Suppressor macrophage (primary cell): ENCODE results near the gene MYL2.

Experiments
- DNase-seq, 4 experiments: peaks; one replicate each; pipeline ENCODE4 v3.0.0-alpha.2; 2020 to 2022

MYL2 gene

DNA sequence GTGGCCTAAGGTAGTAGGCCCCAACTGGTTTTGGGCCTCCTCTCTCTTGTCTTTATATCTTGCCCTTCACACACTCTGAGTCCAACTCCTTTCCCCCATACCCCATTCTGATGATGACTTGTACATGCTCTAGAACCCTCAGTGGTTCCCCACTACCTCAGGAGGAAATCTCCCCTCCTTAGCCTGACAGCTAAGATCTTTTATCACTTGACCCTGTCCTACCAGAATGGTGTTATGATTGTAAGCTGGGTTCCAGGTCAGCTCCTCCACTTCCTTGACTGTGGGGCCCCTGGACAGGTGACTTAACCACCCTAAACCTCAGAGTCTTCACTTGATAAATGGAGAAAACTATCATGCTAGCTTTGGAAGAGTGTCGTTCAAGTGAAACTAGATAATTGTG lies 9.4 kb upstream of the MYL2 start:
- no peak for DNase-seq

DNA sequence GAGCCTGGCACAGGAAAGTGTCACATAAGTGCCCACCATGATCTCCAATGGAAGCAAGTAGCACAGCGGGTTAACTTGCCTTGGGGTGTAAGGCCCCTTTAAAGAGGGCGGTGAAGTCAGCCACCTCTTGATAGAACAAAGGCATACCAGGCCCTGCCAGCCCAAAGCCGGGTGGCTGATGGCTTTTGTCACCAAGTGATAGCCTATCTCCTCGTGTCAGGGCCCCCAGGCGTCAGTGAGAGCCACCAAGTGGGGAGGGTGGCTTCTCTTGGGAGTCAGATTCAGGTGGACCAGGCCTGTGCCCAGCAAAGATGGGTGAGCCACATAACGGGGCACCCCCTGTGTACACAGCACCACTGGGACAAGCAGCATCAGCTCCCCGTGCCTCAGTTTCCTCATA lies 8.3 kb upstream of the MYL2 start:
- DNase-seq, result no peak

DNA sequence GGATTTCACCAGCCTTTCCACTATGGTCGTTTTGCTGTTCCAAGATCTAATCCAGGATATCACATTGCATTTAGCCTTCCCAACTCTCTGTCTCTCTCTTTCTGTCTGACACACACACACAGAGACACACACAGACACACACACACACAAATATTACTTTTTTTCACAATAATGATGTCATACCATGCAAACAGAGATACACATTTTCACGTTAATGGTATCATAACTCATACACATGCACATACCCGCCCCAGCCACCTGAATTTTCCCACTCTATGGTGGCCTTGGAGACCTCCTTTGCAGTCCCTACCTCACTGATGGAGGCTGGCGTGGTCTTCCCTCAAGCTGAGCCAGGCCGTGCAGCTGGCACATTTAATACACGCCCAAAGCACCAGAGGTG lies 7.2 kb upstream of the MYL2 start:
- no peak for DNase-seq

DNA sequence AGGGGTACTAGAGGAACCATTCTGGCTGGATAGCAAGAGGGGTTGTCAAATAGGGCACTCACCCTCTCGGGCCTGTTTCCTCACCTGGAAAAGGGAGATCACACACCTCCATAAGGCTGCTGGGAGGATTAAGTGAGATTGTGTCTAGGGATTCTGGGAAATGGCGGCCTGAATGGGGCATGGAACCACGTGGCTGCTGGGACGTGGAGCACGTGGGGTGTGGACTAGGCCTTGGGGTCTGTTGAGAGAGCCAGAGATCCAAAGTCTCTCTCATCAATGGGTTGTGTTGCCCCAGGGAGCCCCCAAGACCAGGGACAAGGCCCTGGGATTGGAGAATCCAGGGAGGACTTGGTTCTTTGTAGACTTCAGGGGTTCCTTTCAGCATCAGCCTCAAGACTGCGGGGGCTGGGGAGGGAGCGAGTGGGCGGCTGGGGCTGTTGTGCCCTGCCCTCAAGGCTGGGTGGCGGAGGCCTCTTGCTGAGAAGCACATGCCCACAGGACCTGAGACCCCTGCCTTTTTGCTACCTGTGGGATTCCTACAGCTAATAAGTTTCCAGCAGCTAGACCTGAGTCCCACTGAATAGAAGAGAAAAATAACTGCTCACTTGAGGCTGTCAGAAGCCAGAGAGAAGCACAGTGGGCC lies 3.4 kb upstream of the MYL2 start:
- DNase-seq, result no peak

DNA sequence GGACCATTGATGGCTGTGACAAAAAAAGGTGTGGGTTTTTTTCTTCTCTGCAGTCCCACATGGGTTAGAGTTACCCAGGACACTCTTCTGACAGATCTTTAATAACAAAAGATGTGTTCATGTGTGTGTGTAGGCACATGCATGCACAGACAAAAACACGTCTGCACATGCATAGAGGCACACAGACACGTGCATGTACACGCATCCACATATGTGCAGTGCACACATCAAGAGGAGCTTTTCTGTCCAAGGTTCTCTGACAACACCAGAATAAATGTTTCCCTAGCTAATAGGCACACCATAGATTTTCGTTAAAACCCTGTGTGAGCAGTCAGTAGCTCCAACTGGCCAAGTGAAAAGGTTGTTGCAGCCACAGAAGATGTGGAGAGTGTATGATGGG lies 2.8 kb upstream of the MYL2 start:
- no peak for DNase-seq

DNA sequence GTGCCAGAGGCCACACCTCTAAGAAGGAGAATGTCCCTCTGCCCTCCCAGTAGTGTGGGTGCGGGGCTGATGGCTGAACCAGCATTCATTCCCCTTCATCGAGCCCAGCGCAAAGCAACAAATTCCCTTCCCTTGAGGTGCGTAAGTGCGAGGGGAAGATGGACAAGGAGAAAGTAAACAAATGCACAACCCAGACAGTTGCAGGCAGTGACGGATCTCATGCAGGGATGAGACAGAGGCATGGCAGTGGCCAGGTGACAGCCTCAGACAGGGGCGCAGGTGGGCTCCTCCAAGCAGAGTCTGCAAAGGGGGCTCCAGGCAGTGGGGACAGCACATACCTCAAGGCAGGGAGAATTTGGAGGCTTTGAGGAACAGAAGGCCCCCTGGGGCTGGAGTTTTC lies 2.3 kb upstream of the MYL2 start:
- no peak for DNase-seq

DNA sequence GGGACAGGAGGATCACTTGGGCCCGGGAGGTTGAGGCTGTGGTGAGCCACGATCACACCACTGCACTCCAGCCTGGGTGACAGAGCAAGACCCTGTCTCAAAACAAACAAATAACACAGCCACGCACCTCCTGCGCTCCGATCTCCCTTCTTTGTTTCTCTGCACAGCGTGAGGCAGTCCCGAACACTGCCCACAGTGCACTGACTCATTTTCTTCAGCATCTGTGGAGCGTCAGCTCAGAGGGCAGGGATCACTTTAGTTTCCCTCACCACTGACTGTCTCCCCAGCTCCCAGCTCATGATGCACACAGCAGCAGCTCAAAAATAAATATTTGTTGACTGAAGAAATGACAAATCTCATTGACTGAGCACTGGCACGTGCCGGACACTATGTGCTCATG lies 883 bp upstream of the MYL2 start:
- DNase-seq, result no peak

DNA sequence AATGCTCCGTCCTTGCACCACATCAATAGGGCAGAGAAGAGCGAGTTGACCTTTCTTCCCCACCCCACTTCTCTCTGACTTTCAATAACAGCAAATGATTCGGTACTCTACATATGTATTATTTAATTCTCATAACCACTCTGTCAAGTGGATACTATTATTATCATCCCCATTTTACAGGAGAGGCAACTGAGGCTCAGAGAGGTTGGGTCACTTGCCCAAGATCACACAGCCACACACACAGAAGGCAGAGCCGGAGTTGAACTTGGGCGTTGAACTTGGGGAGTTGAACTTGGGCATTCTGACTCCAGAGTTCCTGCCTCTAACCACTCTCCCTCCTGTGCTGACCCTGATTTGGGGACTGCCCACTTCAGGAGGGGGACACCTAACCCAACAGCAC lies 659 bp downstream of the MYL2 start:
- DNase-seq, result no peak

DNA sequence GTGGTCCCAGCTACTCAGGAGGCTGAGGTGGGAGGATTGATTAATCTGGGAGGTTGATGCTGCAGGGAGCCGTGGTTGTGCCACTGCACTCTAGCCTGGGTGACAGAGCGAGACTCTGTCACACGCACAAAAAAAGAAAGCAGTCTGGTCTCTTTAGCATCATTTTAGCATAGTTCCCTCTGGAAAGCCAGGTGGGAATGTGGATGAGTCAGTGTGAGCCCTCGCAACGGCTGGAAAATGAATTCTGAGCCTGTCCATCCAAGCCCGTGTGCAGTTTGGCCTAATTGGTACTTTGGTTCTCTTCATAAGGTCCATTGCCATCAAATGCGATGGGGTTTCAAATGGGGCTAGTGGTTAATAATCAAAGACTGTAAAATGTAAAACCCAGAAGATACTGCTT lies 2.4 kb downstream of the MYL2 start:
- DNase-seq, result no peak

DNA sequence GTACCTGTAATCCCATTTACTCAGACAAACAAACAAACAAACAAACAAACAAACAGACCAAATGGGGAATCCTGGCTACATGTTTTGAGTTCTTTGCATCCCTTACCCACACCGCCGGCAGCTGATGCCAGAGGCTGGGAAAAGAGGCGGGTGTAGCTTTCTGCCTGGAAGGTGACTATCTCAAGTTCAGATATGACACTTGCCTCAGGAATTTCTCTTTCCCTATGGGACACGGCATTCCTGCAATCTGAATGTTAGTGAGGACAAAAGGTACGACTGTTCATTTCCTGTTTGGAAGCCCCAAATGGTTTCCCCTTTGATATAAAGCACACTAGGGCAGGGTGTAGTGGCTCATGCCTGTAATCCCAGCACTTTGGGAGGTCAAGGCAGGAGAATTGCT lies 2.9 kb downstream of the MYL2 start:
- no peak for DNase-seq

DNA sequence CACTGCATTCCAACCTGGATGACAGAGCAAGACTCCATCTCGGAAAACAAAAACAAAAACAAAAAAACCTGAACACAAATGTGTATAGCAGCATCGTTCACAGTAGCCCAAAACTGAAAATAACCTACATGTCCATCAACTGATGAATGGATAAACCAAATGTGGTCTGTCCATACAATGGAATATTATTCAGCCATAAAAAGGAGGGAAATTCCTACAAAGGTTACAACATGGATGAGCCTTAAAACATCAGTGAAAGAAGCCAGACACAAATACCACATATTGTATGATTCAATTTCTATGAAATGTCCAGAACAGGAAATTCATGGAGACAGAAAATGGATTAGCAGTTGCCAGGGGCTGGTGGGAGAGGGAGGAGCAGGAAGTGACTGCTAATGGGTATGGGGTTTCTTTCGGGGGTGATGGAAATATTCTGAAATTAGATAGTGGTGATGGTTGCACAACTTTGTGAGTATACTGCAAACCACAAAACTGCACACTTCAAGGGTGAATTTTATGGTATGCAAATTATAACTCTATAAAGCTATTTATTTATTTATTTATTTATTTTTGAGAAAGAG lies 4.0 kb downstream of the MYL2 start:
- DNase-seq, result no peak

DNA sequence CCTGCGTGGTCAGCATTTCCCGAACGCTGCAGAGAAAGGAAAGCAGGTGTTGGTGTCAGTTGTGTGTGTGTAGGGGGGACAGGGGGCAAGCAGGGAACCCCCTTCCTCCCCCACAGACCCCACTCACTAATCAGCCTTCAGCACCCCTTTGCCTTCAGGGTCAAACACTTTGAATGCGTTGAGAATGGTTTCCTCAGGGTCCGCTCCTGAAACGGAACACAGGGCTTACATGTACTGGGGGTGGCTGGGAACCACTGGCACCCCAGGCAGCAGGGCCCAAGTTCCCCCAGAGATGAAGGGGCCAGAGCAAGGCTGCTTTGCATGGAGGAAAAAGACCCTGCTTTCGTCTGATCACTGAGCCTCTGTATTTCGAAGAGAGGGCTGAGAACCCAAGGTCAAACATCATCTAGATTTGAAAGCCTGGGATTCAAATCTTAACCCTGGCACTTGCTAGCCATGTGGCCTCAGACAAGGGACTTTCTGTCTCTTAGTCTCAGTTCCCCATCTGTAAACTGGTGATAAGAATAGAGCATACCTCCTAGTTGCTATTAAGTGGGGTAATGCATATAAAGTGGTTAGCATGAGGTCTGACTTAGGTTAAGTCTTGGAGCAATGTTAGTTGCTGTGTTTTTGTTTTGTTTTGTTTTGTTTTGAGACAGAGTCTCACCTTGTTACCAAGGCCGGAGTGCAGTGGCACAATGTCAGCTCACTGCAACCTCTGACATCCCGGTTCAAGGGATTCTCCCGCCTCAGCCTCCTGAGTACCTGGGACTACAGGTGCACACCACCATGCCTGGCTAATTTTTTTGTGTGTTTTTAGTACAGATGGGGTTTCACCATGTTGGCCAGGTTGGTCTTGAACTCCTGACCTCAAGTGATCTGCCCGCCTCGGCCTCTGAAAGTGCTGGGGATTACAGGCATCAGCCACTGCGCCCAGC lies 7.0 kb downstream of the MYL2 start:
- DNase-seq, result peak in 3 of 4 experiments; percentile 45 to 63 (median 47)

DNA sequence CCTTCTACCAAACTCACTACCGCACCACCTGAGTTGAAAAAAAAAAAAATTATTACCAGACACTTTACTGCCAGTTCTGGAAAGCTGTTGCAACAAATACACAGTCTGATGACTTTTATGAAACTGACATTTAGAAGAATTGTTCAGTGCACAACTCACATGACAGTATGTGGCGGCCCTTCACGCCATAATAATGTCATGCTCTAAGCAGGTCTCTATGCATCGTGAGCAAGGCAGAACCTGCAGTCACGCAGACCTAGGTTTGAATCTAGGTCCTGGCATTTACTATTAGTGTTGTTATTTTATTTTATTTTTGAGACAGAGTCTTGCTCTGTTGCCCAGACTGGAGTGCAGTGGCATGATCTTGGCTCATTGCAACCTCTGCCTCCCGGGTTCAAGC lies 8.1 kb downstream of the MYL2 start:
- DNase-seq, result peak in 3 of 4 experiments; percentile 18 to 37 (median 24)

DNA sequence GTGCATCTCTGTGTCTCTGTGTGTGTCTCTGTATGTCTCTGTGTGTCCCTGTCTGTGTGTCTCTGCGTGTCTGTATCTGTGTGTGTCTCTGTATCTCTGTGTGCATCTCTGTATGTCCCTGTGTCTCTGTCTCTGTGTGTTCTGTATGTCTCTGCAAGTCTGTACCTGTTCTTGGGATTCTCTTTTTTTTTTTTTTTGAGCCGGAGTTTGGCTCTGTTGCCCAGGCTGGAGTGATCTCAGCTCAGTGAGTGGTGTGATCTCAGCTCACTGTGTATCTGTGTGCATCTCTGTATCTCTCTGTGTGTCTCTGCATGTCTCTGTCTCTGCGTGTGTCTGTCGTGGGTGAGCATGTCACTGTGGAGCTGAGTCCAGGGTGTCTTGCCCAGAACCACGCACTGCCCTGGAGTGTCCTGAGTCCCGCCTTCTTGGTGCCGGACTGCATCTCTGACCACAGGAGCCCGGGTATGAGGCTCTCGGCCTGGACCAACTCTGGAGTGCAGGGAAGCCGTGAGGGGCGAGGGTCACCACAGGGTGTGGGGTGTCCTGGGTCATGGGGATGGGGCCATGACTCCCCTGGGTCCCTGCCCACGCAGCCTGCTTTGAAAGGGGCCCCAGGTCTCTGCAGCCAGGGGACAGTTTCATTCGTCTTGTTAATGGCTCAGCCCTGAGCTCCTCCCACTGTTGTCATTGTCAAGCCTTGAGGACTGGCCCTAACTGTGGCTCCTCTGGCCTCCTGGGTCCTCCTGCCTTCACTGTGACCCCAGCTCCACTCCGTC lies 11.8 kb downstream of the MYL2 start:
- DNase-seq, result no peak

DNA sequence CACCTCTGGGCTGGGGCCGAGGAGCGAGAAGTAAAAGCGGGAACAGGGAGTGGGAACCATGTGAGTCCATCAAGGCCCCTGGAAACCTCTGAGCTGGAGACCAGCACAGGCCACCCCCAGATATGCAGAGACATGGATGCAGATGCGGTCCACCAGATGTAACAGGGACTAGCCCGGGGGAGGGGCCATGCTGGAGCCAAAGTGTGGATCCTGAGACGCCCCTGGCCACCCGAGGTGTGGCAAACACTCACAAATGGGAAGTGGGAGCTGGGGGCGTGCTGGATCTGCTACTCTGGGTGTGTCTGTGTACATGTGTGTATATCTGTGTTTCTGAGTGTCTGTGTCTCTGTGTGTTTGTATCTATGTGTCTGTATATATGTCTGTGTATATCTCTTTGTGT lies 12.8 kb downstream of the MYL2 start:
- DNase-seq, result peak in 3 of 4 experiments; percentile 18 to 25 (median 19)

DNA sequence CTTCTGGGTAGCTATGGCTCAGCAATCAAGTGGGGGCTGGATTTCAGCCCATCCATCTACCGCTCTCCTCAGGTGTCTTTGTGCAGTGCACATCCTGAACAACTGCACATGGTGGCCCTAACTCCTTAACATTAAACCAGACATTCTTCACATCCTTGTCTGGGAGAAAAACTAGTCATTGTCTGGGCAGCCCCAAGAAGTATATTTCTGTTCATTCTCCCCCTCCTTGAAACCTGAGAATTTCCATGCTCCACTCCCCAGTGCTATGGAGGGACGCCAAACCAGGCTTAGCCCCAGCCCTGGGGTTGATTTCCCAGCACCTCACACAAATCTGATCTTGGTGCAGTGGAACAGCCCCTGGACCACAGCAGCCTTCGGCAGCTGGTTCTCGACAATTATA lies 13.4 kb downstream of the MYL2 start:
- DNase-seq, result no peak

DNA sequence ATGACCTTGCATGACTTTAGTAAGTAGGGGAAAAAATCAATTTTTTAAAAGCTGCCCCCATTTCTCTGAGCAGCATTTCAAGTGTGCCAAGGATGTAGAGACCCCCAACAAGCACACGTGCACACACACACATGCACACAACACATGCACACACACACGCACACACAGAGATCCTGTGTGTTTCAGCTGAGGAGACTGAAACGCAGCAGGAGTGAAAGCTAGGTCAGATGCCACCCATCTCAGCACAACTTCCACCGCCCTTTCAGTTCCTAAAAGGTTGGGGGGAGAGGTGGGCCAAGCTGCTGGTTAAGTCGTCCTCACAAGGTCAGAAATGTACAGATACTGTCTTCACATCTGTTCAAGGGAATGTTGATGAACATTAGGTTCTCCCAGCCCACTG lies 13.9 kb downstream of the MYL2 start:
- no peak for DNase-seq

DNA sequence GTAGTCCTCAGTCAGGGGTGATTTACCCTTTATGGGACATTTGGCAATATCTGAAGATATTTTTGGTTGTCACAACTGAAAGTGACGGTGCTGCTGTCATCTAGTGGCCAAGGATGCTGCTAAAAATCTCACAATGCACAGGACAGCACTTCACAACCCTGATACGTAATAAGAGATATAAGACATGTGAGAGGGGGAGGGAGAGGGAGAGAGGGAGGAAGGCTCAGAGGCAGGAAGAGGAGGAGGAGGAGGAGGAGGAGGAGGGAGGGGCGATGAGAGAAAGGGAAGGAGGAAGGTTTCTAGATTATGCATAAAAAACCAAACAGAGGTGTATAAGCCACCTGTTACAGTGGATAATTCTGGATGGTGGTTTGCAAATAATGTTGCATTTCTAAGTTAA lies 14.3 kb downstream of the MYL2 start:
- DNase-seq, result peak; percentile 19 to 56 (median 42)

DNA sequence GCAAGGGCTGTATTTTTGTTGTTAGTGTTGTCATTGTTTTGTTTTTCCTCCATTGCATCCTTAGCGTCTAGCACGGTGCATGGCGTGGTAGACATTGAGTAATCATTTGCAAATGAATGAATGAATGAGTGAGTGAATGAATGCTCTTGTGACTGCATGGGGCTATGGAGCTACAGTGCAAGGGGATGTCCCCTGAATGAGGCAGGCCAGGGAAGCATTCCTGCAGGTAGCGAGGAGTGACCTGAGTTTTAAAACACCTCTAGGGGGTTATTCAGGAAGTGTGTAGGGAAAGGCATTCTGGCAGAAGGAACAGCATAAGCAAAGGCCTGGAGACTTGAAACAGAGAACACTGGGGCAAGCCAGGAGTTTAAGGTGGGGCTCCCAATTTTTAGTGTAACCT lies 16.9 kb downstream of the MYL2 start:
- no peak for DNase-seq

DNA sequence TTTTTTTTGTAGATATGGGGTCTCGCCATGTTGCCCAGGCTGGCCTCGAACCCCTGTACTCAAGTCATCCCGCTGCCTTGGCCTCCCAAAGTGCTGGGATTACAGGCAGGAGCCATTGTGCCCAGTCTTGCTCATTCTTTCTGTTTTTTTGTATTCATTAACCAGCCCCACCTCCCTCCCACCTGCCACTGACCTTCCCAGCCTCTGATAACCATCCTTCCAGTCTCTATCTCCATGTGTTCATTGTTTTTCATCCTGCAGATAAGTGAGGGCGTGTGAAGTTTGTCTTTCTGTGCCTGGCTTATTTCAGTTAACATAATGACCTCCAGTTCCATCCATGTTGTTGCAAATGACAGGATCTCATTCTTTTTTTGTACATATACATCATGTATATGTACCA lies 19.0 kb downstream of the MYL2 start:
- DNase-seq, result no peak

DNA sequence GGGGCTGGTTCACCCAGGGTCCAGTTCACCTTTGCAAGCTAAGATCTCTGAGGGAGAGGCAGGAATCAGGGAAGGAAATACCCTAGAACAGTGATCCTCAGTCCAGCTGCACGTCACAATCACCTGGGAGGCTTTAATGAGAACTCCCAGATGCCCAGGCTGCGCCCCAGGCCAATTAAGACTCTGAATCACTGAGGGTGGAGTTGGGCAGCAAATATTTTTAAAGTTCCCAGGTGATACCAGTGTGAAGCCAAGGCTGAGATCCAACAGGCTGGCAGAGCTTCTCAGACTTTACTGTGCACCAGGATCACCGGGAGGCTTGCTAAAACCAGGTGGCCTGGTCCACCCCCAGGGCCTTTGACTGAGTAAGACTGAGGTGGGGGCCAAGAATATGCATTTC lies 23.8 kb downstream of the MYL2 start:
- DNase-seq, result no peak

DNA sequence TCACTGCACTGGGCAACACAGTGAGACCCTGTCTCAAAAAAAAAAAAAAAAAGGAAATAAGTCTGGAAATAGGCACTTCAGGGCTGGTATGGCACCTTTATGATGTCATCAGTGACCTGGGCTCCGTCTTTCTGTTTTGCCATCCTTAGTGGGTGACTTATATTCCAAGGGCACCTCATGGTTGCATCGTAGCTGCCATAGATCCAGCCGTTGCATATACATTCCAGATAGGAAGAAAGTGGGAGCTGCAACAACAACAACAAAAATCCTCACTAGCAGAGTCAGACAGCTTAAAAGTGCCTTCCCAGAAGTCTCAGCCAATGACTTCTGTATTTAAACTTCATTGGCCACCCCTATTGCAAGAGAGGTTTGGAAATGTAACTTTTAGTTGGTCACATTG lies 26.4 kb downstream of the MYL2 start:
- DNase-seq, result no peak

DNA sequence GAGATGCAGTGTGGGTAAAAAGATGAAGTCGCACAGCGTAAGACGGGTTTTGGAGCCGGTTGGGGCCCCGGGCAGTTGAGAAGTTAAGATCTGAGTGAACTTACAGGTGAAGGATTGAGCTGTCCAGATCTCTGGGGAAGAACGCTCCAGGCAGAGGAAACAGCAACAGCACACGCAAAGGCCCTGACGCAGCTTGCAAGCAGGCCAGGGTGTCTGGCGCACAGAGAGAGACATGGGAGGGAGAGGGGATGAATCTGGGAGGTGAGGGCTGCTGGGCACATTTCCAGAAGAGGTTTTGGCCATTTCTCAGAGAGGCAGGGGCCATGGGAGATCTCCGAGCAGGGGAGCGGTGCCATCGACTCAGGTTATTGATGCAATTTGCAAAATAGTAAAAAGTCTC lies 31.0 kb downstream of the MYL2 start:
- no peak for DNase-seq
